ENCODE data around the gene CHKB. TPM values are rescaled to one million over a fixed set of nuclear protein-coding genes. Genes with fewer than 3 reads are reported as not detected.

CHKB gene
- total RNA-seq, 4 donors from 2014 or later: 47.0 to 71.3 (median 66.4) TPM

DNA sequence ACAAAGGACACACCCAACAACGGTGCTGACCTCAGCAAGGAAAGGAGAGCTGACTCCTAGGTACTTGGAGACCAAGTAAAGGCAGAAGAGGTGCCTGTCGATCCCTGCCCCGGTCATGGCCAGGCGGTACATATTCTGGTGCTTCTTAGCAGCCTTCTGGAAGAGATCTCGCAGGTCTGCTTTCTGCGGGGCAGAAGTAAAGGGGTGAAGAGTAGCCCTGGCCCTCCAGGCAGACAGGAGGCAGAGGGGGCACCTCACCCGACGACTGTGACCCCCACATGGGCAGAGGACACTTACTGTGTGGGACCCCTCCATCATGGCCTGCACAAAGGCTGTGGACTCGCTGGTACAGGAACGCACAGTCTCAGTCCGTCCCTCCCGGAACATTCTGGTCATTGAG lies 11.8 kb downstream of the CHKB start:
- no peak overlapping the region for H3K4me3 ChIP-seq (ENCODE audit: low read depth, poor library complexity, severe bottlenecking)
- no peak for DNase-seq (ENCODE audit: low spot score in 2 of 2)
- 94 to 99% methylated on average over 9 to 12 of the region's 12 CpGs for WGBS, 2 donors
- intact Hi-C loops (cut with DNase I; ENCODE audit: low total_unique reads): no loop called here
- TF ChIP-seq, protein P1, sequence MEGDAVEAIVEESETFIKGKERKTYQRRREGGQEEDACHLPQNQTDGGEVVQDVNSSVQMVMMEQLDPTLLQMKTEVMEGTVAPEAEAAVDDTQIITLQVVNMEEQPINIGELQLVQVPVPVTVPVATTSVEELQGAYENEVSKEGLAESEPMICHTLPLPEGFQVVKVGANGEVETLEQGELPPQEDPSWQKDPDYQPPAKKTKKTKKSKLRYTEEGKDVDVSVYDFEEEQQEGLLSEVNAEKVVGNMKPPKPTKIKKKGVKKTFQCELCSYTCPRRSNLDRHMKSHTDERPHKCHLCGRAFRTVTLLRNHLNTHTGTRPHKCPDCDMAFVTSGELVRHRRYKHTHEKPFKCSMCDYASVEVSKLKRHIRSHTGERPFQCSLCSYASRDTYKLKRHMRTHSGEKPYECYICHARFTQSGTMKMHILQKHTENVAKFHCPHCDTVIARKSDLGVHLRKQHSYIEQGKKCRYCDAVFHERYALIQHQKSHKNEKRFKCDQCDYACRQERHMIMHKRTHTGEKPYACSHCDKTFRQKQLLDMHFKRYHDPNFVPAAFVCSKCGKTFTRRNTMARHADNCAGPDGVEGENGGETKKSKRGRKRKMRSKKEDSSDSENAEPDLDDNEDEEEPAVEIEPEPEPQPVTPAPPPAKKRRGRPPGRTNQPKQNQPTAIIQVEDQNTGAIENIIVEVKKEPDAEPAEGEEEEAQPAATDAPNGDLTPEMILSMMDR (IDR thresholded peaks at IDR 0.05): no peak
- TF ChIP-seq POLR2A (IDR thresholded peaks at IDR 0.05): no peak

DNA sequence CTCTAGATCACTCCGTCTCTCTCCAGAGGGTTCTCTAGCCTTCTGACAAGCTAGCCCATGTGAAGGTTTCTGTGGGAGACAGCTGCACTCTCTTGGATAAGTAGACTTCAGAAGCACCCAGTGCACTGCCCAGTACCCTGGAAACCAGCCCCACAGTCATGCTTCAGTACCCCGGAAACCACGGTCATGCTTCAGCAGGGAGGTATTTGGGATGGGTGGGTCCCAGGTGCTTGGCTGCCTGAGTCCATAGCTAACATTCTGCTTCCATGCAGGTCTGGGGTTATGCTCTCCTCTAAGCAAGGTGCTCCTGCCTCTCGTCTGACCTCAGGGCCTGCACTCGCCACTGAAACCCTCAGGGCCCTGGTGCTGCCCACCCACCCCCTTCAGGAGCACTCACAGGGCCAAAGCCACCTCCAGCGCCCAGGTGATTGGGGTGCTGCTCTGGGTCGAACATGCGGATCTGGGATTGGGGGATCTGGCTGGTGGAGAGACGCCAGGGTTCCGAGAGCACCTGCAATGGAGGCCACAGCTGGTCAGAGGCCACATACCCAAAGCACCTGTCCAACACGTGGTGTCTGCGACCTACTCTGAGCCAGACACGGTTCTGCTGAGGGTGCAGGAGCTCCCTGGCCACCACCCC lies 12.6 kb downstream of the CHKB start:
- H3K4me3 ChIP-seq (ENCODE audit: low read depth, poor library complexity, severe bottlenecking): no peak overlapping the region
- intact Hi-C loops (cut with DNase I; ENCODE audit: low total_unique reads): no loop called here
- no peak for TF ChIP-seq POLR2A (IDR thresholded peaks at IDR 0.05)
- TF ChIP-seq, protein P1 (IDR thresholded peaks at IDR 0.05): no peak
- DNase-seq (ENCODE audit: low spot score in 2 of 2): no peak
- WGBS, 2 donors: 93 to 95% methylated on average over 10 to 13 of the region's 13 CpGs

- H3K4me3 ChIP-seq (ENCODE audit: low read depth, poor library complexity, severe bottlenecking): no peak overlapping the region
- TF ChIP-seq POLR2A (IDR thresholded peaks at IDR 0.05): no peak
- TF ChIP-seq, protein P1 (IDR thresholded peaks at IDR 0.05): no peak
- DNase-seq (ENCODE audit: low spot score in 2 of 2): no peak
- intact Hi-C loops (cut with DNase I; ENCODE audit: low total_unique reads): no loop called here
- WGBS, 2 donors: 85 to 88% methylated on average over 8 of the region's 8 CpGs
Measured at GRCh38 chr22:50569041-50569459, 13.6 kb downstream of the CHKB start.

- no peak for DNase-seq (ENCODE audit: low spot score in 2 of 2)
- intact Hi-C loops (cut with DNase I; ENCODE audit: low total_unique reads): no loop called here
- TF ChIP-seq, protein P1 (IDR thresholded peaks at IDR 0.05): no peak
- no peak for TF ChIP-seq POLR2A (IDR thresholded peaks at IDR 0.05)
- H3K4me3 ChIP-seq (ENCODE audit: low read depth, poor library complexity, severe bottlenecking): no peak overlapping the region
- 70 to 71% methylated on average over 7 of the region's 7 CpGs for WGBS, 2 donors
Measured at GRCh38 chr22:50568626-50569025, 14.0 kb downstream of the CHKB start.

DNA sequence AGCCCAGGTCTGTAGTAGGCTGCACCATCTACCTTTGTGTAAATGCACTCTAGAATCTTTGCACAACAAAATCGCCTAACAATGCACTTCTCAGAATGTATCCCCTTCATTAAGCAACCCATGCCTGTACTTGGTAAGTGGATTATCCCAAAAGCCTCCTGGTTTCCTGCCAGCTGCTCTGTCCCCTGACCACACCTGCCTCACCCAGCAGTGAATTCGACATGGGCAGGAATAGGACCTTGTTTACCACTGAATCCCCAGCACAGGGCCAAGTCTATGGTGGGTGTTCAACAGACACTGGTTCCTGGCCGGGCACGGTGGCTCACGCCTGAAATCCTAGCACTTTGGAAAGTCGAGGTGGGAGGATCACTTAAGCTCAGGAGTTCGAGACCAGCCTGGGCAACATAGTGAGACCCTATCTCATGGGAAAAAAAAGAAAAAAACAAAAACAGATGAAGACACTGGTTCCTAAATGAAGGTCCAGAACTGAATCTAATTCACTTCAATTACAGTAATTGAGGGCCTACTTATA lies 14.9 kb downstream of the CHKB start:
- intact Hi-C loops (cut with DNase I; ENCODE audit: low total_unique reads): no loop called here
- WGBS, 2 donors: 92 to 94% methylated on average over 7 of the region's 7 CpGs
- no peak for TF ChIP-seq POLR2A (IDR thresholded peaks at IDR 0.05)
- TF ChIP-seq, protein P1 (IDR thresholded peaks at IDR 0.05): no peak
- no peak overlapping the region for H3K4me3 ChIP-seq (ENCODE audit: low read depth, poor library complexity, severe bottlenecking)
- no peak for DNase-seq (ENCODE audit: low spot score in 2 of 2)

DNA sequence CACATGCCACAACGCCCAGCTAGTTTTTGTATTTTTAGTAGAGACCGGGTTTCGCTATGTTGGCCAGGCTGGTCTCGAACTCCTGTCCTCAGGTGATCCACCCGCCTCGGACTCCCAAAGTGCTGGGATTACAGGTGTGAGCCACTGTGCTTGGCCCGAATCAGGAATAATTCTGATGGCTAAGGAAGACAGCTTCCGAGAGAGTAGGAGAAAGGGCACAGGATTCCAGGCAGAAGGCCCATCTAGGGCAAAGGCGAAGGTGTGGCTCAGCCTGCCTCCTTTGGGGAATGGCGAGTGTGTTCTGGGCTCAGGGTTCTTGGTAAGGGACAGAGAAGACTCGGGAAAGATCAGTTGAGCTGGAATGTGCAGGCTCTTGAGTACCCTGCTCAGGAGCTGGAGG lies 18.4 kb downstream of the CHKB start:
- 81 to 84% methylated on average over 11 of the region's 11 CpGs for WGBS, 2 donors
- intact Hi-C loops (cut with DNase I; ENCODE audit: low total_unique reads): no loop called here
- no peak for DNase-seq (ENCODE audit: low spot score in 2 of 2)
- no peak overlapping the region for H3K4me3 ChIP-seq (ENCODE audit: low read depth, poor library complexity, severe bottlenecking)
- TF ChIP-seq, protein P1 (IDR thresholded peaks at IDR 0.05): no peak
- no peak for TF ChIP-seq POLR2A (IDR thresholded peaks at IDR 0.05)
